ENCODE measurements around the gene C6orf62. TPM values are rescaled to one million over a fixed set of nuclear protein-coding genes. Genes with fewer than 3 reads are reported as not detected.
"Not testable (repeated sequence)": the region's sequence is repeated elsewhere in the genome, so short reads cannot be mapped to it uniquely, and the experiment has no call there.

C6orf62 gene
- total and polyA plus RNA-seq, 2 donors from 2014 or later: 55.8 to 114 TPM

- FAIRE-seq (no peak), DNase-seq (no peak)
- Histone ChIP-seq H3K9me3 (ENCODE audit: control insufficient read depth in 2 of 3, insufficient read depth in 1 of 3, low read length in 3 of 3) (peaks cover 0 to 3% (median 0%) of the 10 kb centered on the region in 3 donors), H3K36me3 (ENCODE audit: control insufficient read depth in 2 of 3, insufficient read depth in 3 of 3, low read length in 3 of 3) (no peaks in the 10 kb centered on the region), H3K4me1 (ENCODE audit: control insufficient read depth in 2 of 3, insufficient read depth in 2 of 3, low read depth in 1 of 3, low read length in 3 of 3) (no peaks in the 10 kb centered on the region), H3K27me3 (ENCODE audit: control insufficient read depth, insufficient read depth, low read length) (no peaks in the 10 kb centered on the region), H3K4me3 (ENCODE audit: low read length in 3 of 3) (no peak overlapping the region), H3K9ac (ENCODE audit: low read length in 3 of 3) (no peak overlapping the region), H3K27ac (ENCODE audit: low read depth in 2 of 2, low read length in 2 of 2) (no peak overlapping the region)
- intact Hi-C loops (cut with DNase I): no loop called here
- no peak for TF ChIP-seq CTCF (IDR thresholded peaks at IDR 0.05; ENCODE audit: borderline replicate concordance, extremely low read depth, insufficient read depth)
Measured at GRCh38 chr6:24753545-24753944, 34.6 kb upstream of the C6orf62 start.

GRCh38 chr6:24752917-24753492 is 34.1 kb upstream of the C6orf62 start:
- no peak for TF ChIP-seq CTCF (IDR thresholded peaks at IDR 0.05; ENCODE audit: borderline replicate concordance, extremely low read depth, insufficient read depth)
- DNase-seq (no peak), FAIRE-seq (no peak)
- H3K27me3 ChIP-seq (ENCODE audit: control insufficient read depth, insufficient read depth, low read length): no peaks in the 10 kb centered on the region
- intact Hi-C loops (cut with DNase I): no loop called here
- H3K36me3 ChIP-seq (ENCODE audit: control insufficient read depth in 2 of 3, insufficient read depth in 3 of 3, low read length in 3 of 3): no peaks in the 10 kb centered on the region
- no peaks in the 10 kb centered on the region for H3K4me1 ChIP-seq (ENCODE audit: control insufficient read depth in 2 of 3, insufficient read depth in 2 of 3, low read depth in 1 of 3, low read length in 3 of 3)
- no peak overlapping the region for H3K9ac ChIP-seq (ENCODE audit: low read length in 3 of 3)
- no peak overlapping the region for H3K27ac ChIP-seq (ENCODE audit: low read depth in 2 of 2, low read length in 2 of 2)
- no peak overlapping the region for H3K4me3 ChIP-seq (ENCODE audit: low read length in 3 of 3)
- H3K9me3 ChIP-seq (ENCODE audit: control insufficient read depth in 2 of 3, insufficient read depth in 1 of 3, low read length in 3 of 3): peaks cover 0 to 3% (median 0%) of the 10 kb centered on the region in 3 donors

GRCh38 chr6:24752503-24752902 is 33.5 kb upstream of the C6orf62 start:
- no peak for FAIRE-seq

GRCh38 chr6:24750878-24751277 is 31.9 kb upstream of the C6orf62 start:
- H3K4me1 ChIP-seq (ENCODE audit: control insufficient read depth in 2 of 3, insufficient read depth in 2 of 3, low read depth in 1 of 3, low read length in 3 of 3); H3K27ac ChIP-seq (ENCODE audit: low read depth in 2 of 2, low read length in 2 of 2); DNase-seq; FAIRE-seq; H3K4me3 ChIP-seq (ENCODE audit: low read length in 3 of 3); H3K36me3 ChIP-seq (ENCODE audit: control insufficient read depth in 2 of 3, insufficient read depth in 3 of 3, low read length in 3 of 3); H3K27me3 ChIP-seq (ENCODE audit: control insufficient read depth, insufficient read depth, low read length); H3K9me3 ChIP-seq (ENCODE audit: control insufficient read depth in 2 of 3, insufficient read depth in 1 of 3, low read length in 3 of 3); intact Hi-C loops (cut with DNase I); H3K9ac ChIP-seq (ENCODE audit: low read length in 3 of 3): not testable (repeated sequence)

More at GRCh38 chr6:24752503-24752902, 33.5 kb upstream of the C6orf62 start:
- intact Hi-C loops (cut with DNase I): no loop called here
- peaks cover 0 to 3% (median 0%) of the 10 kb centered on the region in 3 donors for H3K9me3 ChIP-seq (ENCODE audit: control insufficient read depth in 2 of 3, insufficient read depth in 1 of 3, low read length in 3 of 3)
- DNase-seq: no peak
- H3K27me3 ChIP-seq (ENCODE audit: control insufficient read depth, insufficient read depth, low read length): no peaks in the 10 kb centered on the region
- TF ChIP-seq CTCF (IDR thresholded peaks at IDR 0.05; ENCODE audit: borderline replicate concordance, extremely low read depth, insufficient read depth): no peak
- H3K36me3 ChIP-seq (ENCODE audit: control insufficient read depth in 2 of 3, insufficient read depth in 3 of 3, low read length in 3 of 3): no peaks in the 10 kb centered on the region
- no peak overlapping the region for H3K4me3 ChIP-seq (ENCODE audit: low read length in 3 of 3)
- no peak overlapping the region for H3K27ac ChIP-seq (ENCODE audit: low read depth in 2 of 2, low read length in 2 of 2)
- no peak overlapping the region for H3K9ac ChIP-seq (ENCODE audit: low read length in 3 of 3)
- no peaks in the 10 kb centered on the region for H3K4me1 ChIP-seq (ENCODE audit: control insufficient read depth in 2 of 3, insufficient read depth in 2 of 3, low read depth in 1 of 3, low read length in 3 of 3)

All from kidney (tissue), 14 donors.